HT-29 (cell line): ENCODE results near the gene TPM1. TPM values are rescaled to one million over a fixed set of nuclear protein-coding genes. Genes with fewer than 3 reads are reported as not detected.
A peak's percentile ranks its signal among the peaks of the same experiment; 100 is the strongest.

Source experiments
- DNase-seq: peaks from one replicate; pipeline ENCODE4 v3.0.0-alpha.2; 2015; ENCODE audit warnings: low spot score
- total RNA-seq: library from RNA; depleted of rRNA; stranded (reverse); fragments of >200 nt; shearing (Covaris generic); gene quantifications from 2 replicates; pipeline ENCODE4 v1.2.3, GENCODE V29; 2014

The TPM1 gene
- total RNA-seq, 1 experiment from 2014 or later: 155 TPM

- peak; percentile 31 for DNase-seq
These were observed 12.4 kb downstream of the TPM1 start for GRCh38 chr15:63054985-63055384.

GRCh38 chr15:63056829-63057228 lies 14.3 kb downstream of the TPM1 start:
- DNase-seq: no peak

GRCh38 chr15:63057468-63058345 lies 15.2 kb downstream of the TPM1 start:
- no peak for DNase-seq

- DNase-seq: no peak
These were observed 16.5 kb downstream of the TPM1 start for GRCh38 chr15:63059075-63059474.

- DNase-seq: no peak
These were observed 17.1 kb downstream of the TPM1 start for GRCh38 chr15:63059573-63060216.

GRCh38 chr15:63060699-63061098 lies 18.2 kb downstream of the TPM1 start:
- no peak for DNase-seq

- no peak for DNase-seq
These were observed 19.4 kb downstream of the TPM1 start for GRCh38 chr15:63061975-63062374.

GRCh38 chr15:63063164-63063756 lies 20.7 kb downstream of the TPM1 start:
- no peak for DNase-seq

- no peak for DNase-seq
These were observed 21.4 kb downstream of the TPM1 start for GRCh38 chr15:63063877-63064409.

GRCh38 chr15:63065262-63066221 lies 23.0 kb downstream of the TPM1 start:
- no peak for DNase-seq

- no peak for DNase-seq
These were observed 23.7 kb downstream of the TPM1 start for GRCh38 chr15:63066272-63066671.

GRCh38 chr15:63067306-63067705 lies 24.8 kb downstream of the TPM1 start:
- DNase-seq: no peak

- no peak for DNase-seq
These were observed 25.6 kb downstream of the TPM1 start for GRCh38 chr15:63067976-63068743.

- DNase-seq: no peak
These were observed 27.1 kb downstream of the TPM1 start for GRCh38 chr15:63069616-63070090.

GRCh38 chr15:63070681-63071129 lies 28.2 kb downstream of the TPM1 start:
- no peak for DNase-seq

- DNase-seq: no peak
These were observed 28.9 kb downstream of the TPM1 start for GRCh38 chr15:63071288-63071909.

GRCh38 chr15:63072023-63072650 lies 29.6 kb downstream of the TPM1 start:
- no peak for DNase-seq

GRCh38 chr15:63072809-63073277 lies 30.3 kb downstream of the TPM1 start:
- no peak for DNase-seq
